Kidney (tissue), 14 donors: Measurements from ENCODE around the gene C12orf50. TPM values are rescaled to one million over a fixed set of nuclear protein-coding genes. Genes with fewer than 3 reads are reported as not detected.

Experiments used
- DNase-seq, 5 donors: peaks; one replicate each; pipeline ENCODE4 v3.0.0-alpha.2; 2013 to 2020
- FAIRE-seq: peaks from 2 replicates; lab custom pipeline; 2012; peaks lifted over from hg19 to GRCh38; lab: Jason Lieb, UNC
- H3K27ac ChIP-seq, 2 donors: one replicate each; pipeline ENCODE4 v1.7.0; 2013; ENCODE audit warnings: low read depth in 2 of 2, low read length in 2 of 2, inconsistent platforms in 1 of 2
- H3K27me3 ChIP-seq: one replicate; pipeline ENCODE4 v1.7.1; 2013; ENCODE audit warnings: low read length, inconsistent platforms; ENCODE audit not compliant: control insufficient read depth, insufficient read depth
- H3K36me3 ChIP-seq, 3 donors: one replicate each; pipeline versions ENCODE4 v1.7.0 to v1.7.1; 2013; ENCODE audit warnings: low read length in 3 of 3, control low read depth in 1 of 3, inconsistent platforms in 1 of 3; ENCODE audit not compliant: insufficient read depth in 3 of 3, control insufficient read depth in 2 of 3
- H3K4me1 ChIP-seq, 3 donors: one replicate each; pipeline versions ENCODE4 v1.7.0 to v1.7.1; 2013; ENCODE audit warnings: low read length in 3 of 3, inconsistent platforms in 1 of 3, low read depth in 1 of 3; ENCODE audit not compliant: control insufficient read depth in 2 of 3, insufficient read depth in 2 of 3
- H3K4me3 ChIP-seq, 3 donors: one replicate each; pipeline versions ENCODE4 v1.7.0 to v1.8.1; 2013; ENCODE audit warnings: low read length in 3 of 3, control low read depth in 1 of 3, inconsistent platforms in 1 of 3
- H3K9ac ChIP-seq, 3 donors: one replicate each; pipeline versions ENCODE4 v1.7.0 to v1.7.1; 2013; ENCODE audit warnings: low read length in 3 of 3, control low read depth in 1 of 3, inconsistent platforms in 1 of 3
- H3K9me3 ChIP-seq, 3 donors: one replicate each; pipeline versions ENCODE4 v1.7.0 to v1.7.1; 2013; ENCODE audit warnings: low read length in 3 of 3, control low read depth in 1 of 3, inconsistent platforms in 1 of 3; ENCODE audit not compliant: control insufficient read depth in 2 of 3, insufficient read depth in 1 of 3
- CTCF ChIP-seq: IDR thresholded peaks from 3 replicates; pipeline ENCODE4 v1.5.1; 2012; ENCODE audit warnings: mild to moderate bottlenecking, moderate library complexity, borderline replicate concordance; ENCODE audit not compliant: insufficient read depth; ENCODE audit errors: extremely low read depth
- intact Hi-C: fragments of 100-400 bp; cut with DNase I; formaldehyde crosslinking; loops from one replicate; pipeline ENCODE4 v1.11.1; 2022
- polyA plus RNA-seq: library from polyadenylated mRNA; stranded (reverse); fragments of 350-450 nt; fragmentation: Illumina TruSeq; extraction: RNeasy Lipid Tissue Mini Kit (QIAGEN cat#74804); gene quantifications from one replicate; pipeline ENCODE4 v1.2.3, GENCODE V29; 2014; ENCODE audit warnings: low read depth, low replicate concordance; ENCODE audit not compliant: insufficient read depth
- total RNA-seq: library from RNA; stranded (reverse); fragmentation: NEBNext Ultra II Directional; extraction: Animal tissue kit (Norgen Biotek cat#: 25700); gene quantifications from one replicate; pipeline ENCODE4 v1.2.1, GENCODE V29; 2021
- donor health status: control.
- donor health status: control.
- donor health status: control.
- donor health status: control.
- donor health status: control.
- donor health status: DM: yes; HTN: yes; CAD: no.
- donor health status: Normal renal cell carcinoma (clear cell type).

Gene C12orf50
- total and polyA plus RNA-seq, 2 donors from 2014 or later = 0.13 TPM; not detected in 1

- Histone ChIP-seq H3K27ac (no peak overlapping the region), H3K4me1 (no peaks in the 10 kb centered on the region), H3K9me3 (no peaks in the 10 kb centered on the region), H3K36me3 (no peaks in the 10 kb centered on the region), H3K9ac (no peak overlapping the region), H3K27me3 (no peaks in the 10 kb centered on the region), H3K4me3 (no peak overlapping the region)
- no peak for FAIRE-seq
- no peak for TF ChIP-seq CTCF
- intact Hi-C loops = no loop called here
- DNase-seq = no peak
These were observed 90.0 kb downstream of the C12orf50 start for GRCh38 chr12:87939182-87939581.

GRCh38 chr12:87935216-87935615 lies 94.0 kb downstream of the C12orf50 start:
- no peaks in the 10 kb centered on the region for H3K9me3 ChIP-seq

GRCh38 chr12:87933991-87934390 lies 95.2 kb downstream of the C12orf50 start:
- FAIRE-seq = no peak
- TF ChIP-seq CTCF = no peak
- H3K9ac ChIP-seq = no peak overlapping the region
- DNase-seq = no peak
- no peaks in the 10 kb centered on the region for H3K27me3 ChIP-seq
- H3K36me3 ChIP-seq = no peaks in the 10 kb centered on the region
- intact Hi-C loops = no loop called here
- H3K27ac ChIP-seq = no peak overlapping the region
- no peaks in the 10 kb centered on the region for H3K9me3 ChIP-seq
- no peaks in the 10 kb centered on the region for H3K4me1 ChIP-seq
- no peak overlapping the region for H3K4me3 ChIP-seq

More at GRCh38 chr12:87935216-87935615, 94.0 kb downstream of the C12orf50 start:
- H3K27ac ChIP-seq = no peak overlapping the region
- no peak overlapping the region for H3K9ac ChIP-seq
- no peak for FAIRE-seq
- TF ChIP-seq CTCF = no peak
- DNase-seq = no peak
- no peaks in the 10 kb centered on the region for H3K36me3 ChIP-seq
- no peak overlapping the region for H3K4me3 ChIP-seq
- intact Hi-C loops = no loop called here
- no peaks in the 10 kb centered on the region for H3K27me3 ChIP-seq
- H3K4me1 ChIP-seq = no peaks in the 10 kb centered on the region

GRCh38 chr12:87931812-87932211 lies 97.4 kb downstream of the C12orf50 start:
- DNase-seq = no peak
- Histone ChIP-seq H3K27me3 (no peaks in the 10 kb centered on the region), H3K9ac (no peak overlapping the region), H3K4me1 (no peaks in the 10 kb centered on the region), H3K27ac (no peak overlapping the region), H3K4me3 (no peak overlapping the region), H3K9me3 (no peaks in the 10 kb centered on the region), H3K36me3 (no peaks in the 10 kb centered on the region)
- FAIRE-seq = no peak
- intact Hi-C loops = no loop called here
- no peak for TF ChIP-seq CTCF
